A673 (cell line): ENCODE measurements around the gene SCD5. TPM values are rescaled to one million over a fixed set of nuclear protein-coding genes. Genes with fewer than 3 reads are reported as not detected.

Experiments
- BruUV-seq: library from RNA; stranded (reverse); fragments of 400-500 nt; replicated peaks from 2 replicates; lab custom pipeline; 2021; lab: Mats Ljungman, UMichigan
- CTCF ChIA-PET: fragments of 300-600 bp; sonication (Branson Sonifier 250); formaldehyde crosslinking; loops from one replicate; lab custom pipeline; 2022; ENCODE audit warnings: antibody characterized with exemption; lab: Charles Lee
- POLR2A ChIA-PET: fragments of 300-600 bp; sonication (Branson Sonifier 250); formaldehyde crosslinking; loops from one replicate; lab custom pipeline; 2022; ENCODE audit warnings: antibody characterized with exemption; ENCODE audit not compliant: low non-redundant PET; lab: Charles Lee
- DNase-seq: peaks from one replicate; pipeline ENCODE4 v3.0.0-alpha.2; 2015; ENCODE audit warnings: low spot score
- H3K27ac ChIP-seq: fragments of 200-600 bp; sonication (generic); 2 replicates; pipeline ENCODE4 v1.5.1; 2016; ENCODE audit warnings: mixed run types, low read depth, mild to moderate bottlenecking, mixed read lengths, antibody characterized with exemption, low read length; ENCODE audit not compliant: poor library complexity, severe bottlenecking
- H3K27me3 ChIP-seq: fragments of 200-600 bp; sonication (generic); replicated peaks from 2 replicates; pipeline ENCODE4 v1.6.1; 2017; ENCODE audit warnings: mixed run types, low read depth, mild to moderate bottlenecking, mixed read lengths, antibody characterized with exemption, low read length; ENCODE audit not compliant: insufficient read depth, poor library complexity
- H3K36me3 ChIP-seq: fragments of 200-600 bp; sonication (generic); 2 replicates; pipeline ENCODE4 v1.6.1; 2016; ENCODE audit warnings: mixed run types, mild to moderate bottlenecking, mixed read lengths, antibody characterized with exemption, low read length; ENCODE audit not compliant: insufficient read depth, poor library complexity, severe bottlenecking
- H3K4me1 ChIP-seq: fragments of 200-600 bp; sonication (generic); 2 replicates; pipeline ENCODE4 v1.6.1; 2017; ENCODE audit warnings: mixed run types, mild to moderate bottlenecking, mixed read lengths, antibody characterized with exemption, low read length; ENCODE audit not compliant: insufficient read depth, poor library complexity, severe bottlenecking
- H3K4me3 ChIP-seq: fragments of 200-600 bp; sonication (generic); 2 replicates; pipeline ENCODE4 v1.5.1; 2016; ENCODE audit warnings: low read depth, mixed run types, mild to moderate bottlenecking, mixed read lengths, low read length; ENCODE audit not compliant: poor library complexity, severe bottlenecking
- H3K9me3 ChIP-seq: fragments of 200-600 bp; sonication (generic); 2 replicates; pipeline ENCODE4 v1.6.1; 2016; ENCODE audit warnings: mixed run types, low read depth, mild to moderate bottlenecking, mixed read lengths, antibody characterized with exemption, low read length; ENCODE audit not compliant: poor library complexity, severe bottlenecking
- CTCF ChIP-seq: fragments of 300-800, 200-600 bp; sonication (generic); conservative IDR thresholded peaks from 2 replicates; pipeline ENCODE4 v1.5.1; 2017; ENCODE audit warnings: low read depth, mild to moderate bottlenecking, antibody characterized with exemption, low read length, moderate library complexity, mixed read lengths
- EZH2 ChIP-seq: fragments of 200-600 bp; sonication (generic); IDR thresholded peaks from 2 replicates; pipeline ENCODE4 v1.6.1; 2017; ENCODE audit warnings: borderline replicate concordance, low read depth, mild to moderate bottlenecking, mixed read lengths, antibody characterized with exemption, low read length; ENCODE audit not compliant: poor library complexity, severe bottlenecking
- intact Hi-C: fragments of 100-400 bp; cut with micrococcal nuclease; formaldehyde crosslinking; loops from one replicate; pipeline ENCODE4 v1.10.0; 2022; ENCODE audit not compliant: unreplicated experiment
- total RNA-seq: library from RNA; stranded (reverse); gene quantifications from 2 replicates; pipeline ENCODE4 v1.2.3, GENCODE V29; 2021

SCD5 gene
- total RNA-seq, 1 experiment from 2014 or later, result 15.8 TPM

DNA sequence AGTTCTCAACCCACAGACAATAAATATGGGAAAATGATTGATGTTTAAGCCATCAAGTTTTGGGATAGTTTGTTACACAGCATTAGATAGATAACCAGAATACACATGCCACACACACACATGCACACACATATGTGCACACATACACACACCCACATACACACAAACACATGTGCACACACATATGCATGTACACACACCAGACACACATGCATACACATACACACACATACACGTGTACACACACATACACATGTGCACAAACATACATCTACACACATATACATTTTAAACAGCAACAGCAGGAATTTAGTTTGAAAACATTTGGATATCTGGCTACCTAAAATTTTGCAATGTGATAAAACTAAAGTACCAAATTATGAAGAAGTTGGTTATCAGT is 194.1 kb downstream of the SCD5 start:
- CTCF ChIA-PET, result no interaction called here
- H3K4me1 ChIP-seq, result no peaks in the 10 kb centered on the region
- TF ChIP-seq EZH2, result no peak
- no peak for TF ChIP-seq CTCF
- POLR2A ChIA-PET, result no interaction called here
- intact Hi-C loops, result no loop called here
- DNase-seq, result no peak
- H3K27me3 ChIP-seq, result no peaks in the 10 kb centered on the region
- BruUV-seq, result no TSS peak
- no peaks in the 10 kb centered on the region for H3K9me3 ChIP-seq
- H3K36me3 ChIP-seq, result no peaks in the 10 kb centered on the region
- H3K27ac ChIP-seq, result no peak overlapping the region
- H3K4me3 ChIP-seq, result no peak overlapping the region

GRCh38 chr4:82601242-82602015 is 197.2 kb downstream of the SCD5 start:
- Histone ChIP-seq H3K27ac (no peak overlapping the region), H3K4me3 (no peak overlapping the region), H3K9me3 (no peaks in the 10 kb centered on the region), H3K36me3 (no peaks in the 10 kb centered on the region), H3K4me1 (no peaks in the 10 kb centered on the region), H3K27me3 (no peaks in the 10 kb centered on the region)
- POLR2A ChIA-PET, result no interaction called here
- TF ChIP-seq EZH2, result no peak
- CTCF ChIA-PET, result no interaction called here
- intact Hi-C loops, result no loop called here
- no peak for DNase-seq
- BruUV-seq, result no TSS peak

DNA sequence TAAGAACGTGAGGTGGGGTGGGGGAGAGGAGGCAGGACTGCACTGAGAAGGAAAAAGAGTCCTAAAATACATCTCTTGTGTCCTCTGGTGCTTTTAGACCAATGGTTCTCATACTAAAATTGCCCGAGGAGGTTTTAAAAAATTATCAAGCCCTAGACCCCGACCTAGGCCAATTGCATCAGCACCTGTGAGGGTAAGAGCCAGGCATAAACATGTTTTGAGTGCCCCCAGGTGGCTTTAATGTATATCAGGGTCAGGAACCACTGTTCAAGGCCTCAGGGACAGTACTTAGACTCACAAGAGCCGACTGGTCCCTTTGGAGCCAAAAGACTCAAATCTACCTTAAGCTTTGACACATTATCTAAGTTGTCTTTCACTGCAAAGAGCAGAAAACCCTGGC is 199.3 kb downstream of the SCD5 start:
- no peak for DNase-seq
- ChIA-PET POLR2A (no interaction called here), CTCF (no interaction called here)
- BruUV-seq, result no TSS peak
- TF ChIP-seq CTCF (no peak), EZH2 (no peak)
- intact Hi-C loops, result no loop called here
- Histone ChIP-seq H3K36me3 (no peaks in the 10 kb centered on the region), H3K27ac (no peak overlapping the region), H3K9me3 (no peaks in the 10 kb centered on the region), H3K4me1 (no peaks in the 10 kb centered on the region), H3K4me3 (no peak overlapping the region), H3K27me3 (no peaks in the 10 kb centered on the region)

DNA sequence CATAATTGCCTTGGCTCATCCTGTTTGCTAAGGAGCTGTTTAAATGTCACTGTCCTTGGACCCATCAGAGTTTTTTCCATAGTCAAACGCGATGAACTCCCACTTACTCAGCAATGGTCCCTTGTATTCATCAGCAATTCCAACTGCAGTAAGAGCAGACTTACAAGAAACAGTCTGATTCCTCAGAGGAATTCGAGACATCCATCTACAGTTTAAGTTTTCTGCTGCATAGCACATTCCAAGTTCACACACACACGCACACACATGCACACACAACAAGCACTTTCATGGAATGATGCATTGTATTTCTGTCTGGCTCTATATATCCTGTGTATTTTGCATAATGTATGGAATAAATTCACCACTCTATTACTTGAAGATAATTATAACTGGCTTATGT is 204.1 kb downstream of the SCD5 start:
- Histone ChIP-seq H3K9me3 (no peaks in the 10 kb centered on the region), H3K27ac (no peak overlapping the region), H3K36me3 (no peaks in the 10 kb centered on the region), H3K4me1 (no peaks in the 10 kb centered on the region), H3K4me3 (no peak overlapping the region), H3K27me3 (peaks cover 4% of the 10 kb centered on the region)
- ChIA-PET POLR2A (no interaction called here), CTCF (no interaction called here)
- intact Hi-C loops, result no loop called here
- no peak for DNase-seq
- no TSS peak for BruUV-seq
- TF ChIP-seq CTCF (no peak), EZH2 (no peak)
